Hypothalamus (tissue), 51 donors: ENCODE measurements around the gene BTBD9.

Experiments used
- DNase-seq, 51 donors: peaks; one replicate each; lab custom pipeline; 2025; lab: John Stamatoyannopoulos, UW

BTBD9 gene

GRCh38 chr6:38158762-38159350 lies 480.9 kb downstream of the BTBD9 start:
- DNase-seq: no peak

GRCh38 chr6:38157905-38158304 lies 481.8 kb downstream of the BTBD9 start:
- DNase-seq: no peak

- DNase-seq: no peak
These were observed 482.7 kb downstream of the BTBD9 start for GRCh38 chr6:38156818-38157565.

GRCh38 chr6:38155621-38156204 lies 484.0 kb downstream of the BTBD9 start:
- no peak for DNase-seq

GRCh38 chr6:38155144-38155543 lies 484.6 kb downstream of the BTBD9 start:
- no peak for DNase-seq

- no peak for DNase-seq
These were observed 485.0 kb downstream of the BTBD9 start for GRCh38 chr6:38154731-38155130.

GRCh38 chr6:38153798-38154345 lies 485.9 kb downstream of the BTBD9 start:
- no peak for DNase-seq

GRCh38 chr6:38153076-38153797 lies 486.5 kb downstream of the BTBD9 start:
- DNase-seq: no peak

- no peak for DNase-seq
These were observed 487.1 kb downstream of the BTBD9 start for GRCh38 chr6:38152620-38153019.

- DNase-seq: no peak
These were observed 487.9 kb downstream of the BTBD9 start for GRCh38 chr6:38151580-38152500.

GRCh38 chr6:38150681-38151296 lies 488.9 kb downstream of the BTBD9 start:
- no peak for DNase-seq

- no peak for DNase-seq
These were observed 489.7 kb downstream of the BTBD9 start for GRCh38 chr6:38150021-38150420.

- no peak for DNase-seq
These were observed 490.2 kb downstream of the BTBD9 start for GRCh38 chr6:38149531-38149930.

GRCh38 chr6:38148606-38149005 lies 491.1 kb downstream of the BTBD9 start:
- no peak for DNase-seq

- DNase-seq: no peak
These were observed 493.0 kb downstream of the BTBD9 start for GRCh38 chr6:38146734-38147027.

GRCh38 chr6:38146021-38146733 lies 493.6 kb downstream of the BTBD9 start:
- DNase-seq: peak in 1 of 51 donors; percentile 14

GRCh38 chr6:38144365-38144945 lies 495.3 kb downstream of the BTBD9 start:
- peak in 1 of 51 donors; percentile 17 for DNase-seq
